Neural cell (in vitro differentiated cells): ENCODE results near the gene TMA7B. TPM values are rescaled to one million over a fixed set of nuclear protein-coding genes. Genes with fewer than 3 reads are reported as not detected.

Experiments
- H2AFZ ChIP-seq: fragments of 200-600, 300-800 bp; sonication (generic), shearing (Covaris generic); 2 replicates; pipeline ENCODE4 v1.6.0; 2014; ENCODE audit warnings: low read depth, mild to moderate bottlenecking, antibody characterized with exemption, low read length, moderate library complexity
- H3F3A ChIP-seq: fragments of 200-600 bp; shearing (Covaris generic); 2 replicates; pipeline ENCODE4 v1.6.1; 2016; ENCODE audit warnings: mild to moderate bottlenecking, moderate library complexity, mixed read lengths, antibody characterized with exemption, low read length; ENCODE audit not compliant: insufficient read depth, poor library complexity, severe bottlenecking
- H3K27ac ChIP-seq: fragments of 200-600, 300-800 bp; sonication (generic), shearing (Covaris generic); 2 replicates; pipeline ENCODE4 v1.5.1; 2014; ENCODE audit warnings: mild to moderate bottlenecking, low read length, moderate library complexity
- H3K27me3 ChIP-seq: fragments of 300-800, 200-600 bp; sonication (generic), shearing (Covaris generic); 2 replicates; pipeline ENCODE4 v1.6.0; 2014; ENCODE audit warnings: mild to moderate bottlenecking, low read depth, low read length, moderate library complexity; ENCODE audit not compliant: insufficient read depth
- H3K36me3 ChIP-seq: fragments of 300-800, 200-600 bp; sonication (generic), shearing (Covaris generic); 2 replicates; pipeline ENCODE4 v1.5.1; 2014; ENCODE audit warnings: mild to moderate bottlenecking, antibody characterized with exemption, low read length, moderate library complexity; ENCODE audit not compliant: insufficient read depth
- H3K4me2 ChIP-seq: fragments of 300-800, 200-600 bp; sonication (generic), shearing (Covaris generic); 2 replicates; pipeline ENCODE4 v1.6.0; 2014; ENCODE audit warnings: mild to moderate bottlenecking, low read length
- H3K4me3 ChIP-seq: fragments of 300-800, 200-600 bp; sonication (generic), shearing (Covaris generic); 2 replicates; pipeline ENCODE4 v1.5.1; 2014; ENCODE audit warnings: mild to moderate bottlenecking, low read length, moderate library complexity
- H3K79me2 ChIP-seq: fragments of 200-600 bp; shearing (Covaris generic); replicated peaks from 2 replicates; pipeline ENCODE4 v1.6.0; 2014; ENCODE audit warnings: mild to moderate bottlenecking, low read length, moderate library complexity; ENCODE audit not compliant: insufficient read depth
- H3K9ac ChIP-seq: fragments of 300-800, 200-600 bp; sonication (generic), shearing (Covaris generic); 2 replicates; pipeline ENCODE4 v1.6.1; 2016; ENCODE audit warnings: mild to moderate bottlenecking, low read length, mixed read lengths
- H3K9me2 ChIP-seq: fragments of 200-600 bp; shearing (Covaris generic); 2 replicates; pipeline ENCODE4 v1.6.1; 2016; ENCODE audit warnings: mild to moderate bottlenecking, low read length, mixed read lengths; ENCODE audit not compliant: insufficient read depth
- H3K9me3 ChIP-seq: fragments of 200-600, 300-800 bp; sonication (generic), shearing (Covaris generic); 2 replicates; pipeline ENCODE4 v1.6.1; 2016; ENCODE audit warnings: mild to moderate bottlenecking, mixed run types, low read length, moderate library complexity, mixed read lengths
- H4K20me1 ChIP-seq: fragments of 200-600 bp; shearing (Covaris generic); 2 replicates; pipeline ENCODE4 v1.6.1; 2016; ENCODE audit warnings: mild to moderate bottlenecking, mixed run types; ENCODE audit not compliant: insufficient read depth
- CTCF ChIP-seq: fragments of 450-650 bp; IDR thresholded peaks from 2 replicates; pipeline ENCODE4 v1.5.1; 2014; ENCODE audit warnings: antibody characterized with exemption, mild to moderate bottlenecking, moderate library complexity; ENCODE audit not compliant: poor library complexity, severe bottlenecking
- EP300 ChIP-seq: fragments of 450-650 bp; conservative IDR thresholded peaks from 2 replicates; pipeline ENCODE4 v1.6.1; 2014; ENCODE audit warnings: antibody characterized with exemption, mild to moderate bottlenecking, moderate library complexity; ENCODE audit not compliant: poor library complexity, severe bottlenecking
- EZH2 ChIP-seq: fragments of 200-600, 300-800 bp; shearing (Covaris generic), sonication (generic); IDR thresholded peaks from 2 replicates; pipeline ENCODE4 v1.6.1; 2014; ENCODE audit warnings: antibody characterized with exemption, low read length, borderline replicate concordance, mild to moderate bottlenecking; ENCODE audit not compliant: insufficient read depth, poor library complexity, severe bottlenecking
- MXI1 ChIP-seq: fragments of 450-650 bp; conservative IDR thresholded peaks from 2 replicates; pipeline ENCODE4 v1.6.1; 2014; ENCODE audit warnings: antibody characterized with exemption, mild to moderate bottlenecking; ENCODE audit not compliant: poor library complexity, severe bottlenecking
- POLR2AphosphoS5 ChIP-seq: IDR thresholded peaks from 2 replicates; pipeline ENCODE4 v1.6.1; 2012
- RAD21 ChIP-seq: fragments of 450-650 bp; conservative IDR thresholded peaks from 2 replicates; pipeline ENCODE4 v1.6.1; 2014; ENCODE audit warnings: antibody characterized with exemption, mild to moderate bottlenecking, moderate library complexity
- REST ChIP-seq: IDR thresholded peaks from 2 replicates; pipeline ENCODE4 v1.6.1; 2012; ENCODE audit warnings: borderline replicate concordance
- SMC3 ChIP-seq: fragments of 450-650 bp; conservative IDR thresholded peaks from 2 replicates; pipeline ENCODE4 v1.6.1; 2014; ENCODE audit warnings: antibody characterized with exemption, mild to moderate bottlenecking, moderate library complexity; ENCODE audit not compliant: poor library complexity
- TAF1 ChIP-seq: IDR thresholded peaks from 2 replicates; pipeline ENCODE4 v1.6.1; 2012; ENCODE audit warnings: low read depth
- polyA plus RNA-seq: library from polyadenylated mRNA; depleted of rRNA; stranded (reverse); fragments of >200 nt; gene quantifications from 2 replicates; pipeline ENCODE4 v1.2.3, GENCODE V29; 2014

The TMA7B gene
- polyA plus RNA-seq, 1 donor from 2014 or later, result not detected

GRCh38 chr22:39938509-39939111, 21.6 kb upstream of the TMA7B start:
- Histone ChIP-seq H4K20me1 (no peaks in the 10 kb centered on the region), H3K79me2 (no peaks in the 10 kb centered on the region), H3K9me3 (no peaks in the 10 kb centered on the region), H3K9ac (no peak overlapping the region), H3K27ac (no peak overlapping the region), H3K36me3 (no peaks in the 10 kb centered on the region), H3F3A (no peaks in the 10 kb centered on the region), H3K9me2 (no peaks in the 10 kb centered on the region), H3K27me3 (no peaks in the 10 kb centered on the region), H3K4me2 (no peak overlapping the region), H3K4me3 (no peak overlapping the region), H2AFZ (no peak overlapping the region)
- TF ChIP-seq RAD21 (no peak), EZH2 (no peak), MXI1 (no peak), REST (no peak)

- Histone ChIP-seq H3K27me3 (no peaks in the 10 kb centered on the region), H3K9ac (no peak overlapping the region), H3K27ac (no peak overlapping the region), H3K4me3 (no peak overlapping the region), H3K4me2 (no peak overlapping the region), H3K9me3 (no peaks in the 10 kb centered on the region), H4K20me1 (no peaks in the 10 kb centered on the region), H3K79me2 (no peaks in the 10 kb centered on the region), H3F3A (no peaks in the 10 kb centered on the region), H3K9me2 (no peaks in the 10 kb centered on the region), H3K36me3 (no peaks in the 10 kb centered on the region), H2AFZ (no peak overlapping the region)
- TF ChIP-seq EZH2 (no peak), EP300 (no peak), TAF1 (no peak), POLR2AphosphoS5 (no peak), RAD21 (no peak), REST (no peak), MXI1 (no peak), CTCF (no peak), SMC3 (no peak)
Measured at GRCh38 chr22:39939830-39940229, 20.4 kb upstream of the TMA7B start.
